KMS-11 (cell line): Measurements from ENCODE around the gene PEX16.

Experiments used
- H2AFZ ChIP-seq: fragments of 200-600 bp; sonication (generic); 2 replicates; pipeline ENCODE4 v1.6.1; 2016; ENCODE audit warnings: antibody characterized with exemption, mixed run types, low read depth
- H3K27ac ChIP-seq: fragments of 200-600 bp; sonication (generic); 2 replicates; pipeline ENCODE4 v1.6.1; 2016; ENCODE audit warnings: mild to moderate bottlenecking, mixed run types
- H3K27me3 ChIP-seq: fragments of 200-600 bp; sonication (generic); 2 replicates; pipeline ENCODE4 v1.6.1; 2017; ENCODE audit warnings: mild to moderate bottlenecking, low read depth, mixed run types, moderate library complexity; ENCODE audit not compliant: insufficient read depth
- H3K36me3 ChIP-seq: fragments of 200-600 bp; sonication (generic); 2 replicates; pipeline ENCODE4 v1.6.1; 2017; ENCODE audit warnings: mild to moderate bottlenecking, mixed run types; ENCODE audit not compliant: insufficient read depth
- H3K4me1 ChIP-seq: fragments of 200-600 bp; sonication (generic); 2 replicates; pipeline ENCODE4 v1.6.1; 2016; ENCODE audit warnings: mild to moderate bottlenecking, low read depth, mixed run types; ENCODE audit not compliant: poor library complexity, severe bottlenecking
- H3K4me2 ChIP-seq: fragments of 200-600 bp; sonication (generic); 2 replicates; pipeline ENCODE4 v1.7.0; 2016; ENCODE audit warnings: mild to moderate bottlenecking, mixed run types
- H3K4me3 ChIP-seq: fragments of 200-600 bp; sonication (generic); IDR thresholded peaks from 2 replicates; pipeline ENCODE4 v1.6.1; 2017; ENCODE audit warnings: low read depth, low read length, mixed read lengths; ENCODE audit not compliant: insufficient read depth
- H3K79me2 ChIP-seq: fragments of 200-600 bp; sonication (generic); 2 replicates; pipeline ENCODE4 v1.6.1; 2016; ENCODE audit warnings: low read depth, mixed run types; ENCODE audit not compliant: insufficient read depth
- H3K9ac ChIP-seq: fragments of 200-600 bp; sonication (generic); 2 replicates; pipeline ENCODE4 v1.6.1; 2016; ENCODE audit warnings: mild to moderate bottlenecking, mixed run types
- H4K20me1 ChIP-seq: fragments of 200-600 bp; sonication (generic); 2 replicates; pipeline ENCODE4 v1.6.1; 2016; ENCODE audit warnings: mild to moderate bottlenecking, mixed run types; ENCODE audit not compliant: insufficient read depth
- CTCF ChIP-seq: fragments of 200-600 bp; sonication (generic); conservative IDR thresholded peaks from 2 replicates; pipeline ENCODE4 v1.6.1; 2017; ENCODE audit warnings: low read depth, mild to moderate bottlenecking, antibody characterized with exemption, low read length, moderate library complexity, mixed read lengths

Gene PEX16

GRCh38 chr11:45880772-45881570, 36.7 kb downstream of the PEX16 start:
- H3K27ac ChIP-seq = no peak overlapping the region
- H3K36me3 ChIP-seq = no peaks in the 10 kb centered on the region
- no peaks in the 10 kb centered on the region for H3K79me2 ChIP-seq
- H4K20me1 ChIP-seq = no peaks in the 10 kb centered on the region
- H2AFZ ChIP-seq = no peak overlapping the region
- H3K4me2 ChIP-seq = no peak overlapping the region
- no peak overlapping the region for H3K9ac ChIP-seq
- peaks cover 2% of the 10 kb centered on the region for H3K4me1 ChIP-seq
- H3K27me3 ChIP-seq = no peaks in the 10 kb centered on the region
- TF ChIP-seq CTCF = no peak
- no peak overlapping the region for H3K4me3 ChIP-seq

- no peaks in the 10 kb centered on the region for H4K20me1 ChIP-seq
- H3K27ac ChIP-seq = no peak overlapping the region
- no peaks in the 10 kb centered on the region for H3K36me3 ChIP-seq
- H3K27me3 ChIP-seq = no peaks in the 10 kb centered on the region
- no peaks in the 10 kb centered on the region for H3K79me2 ChIP-seq
- no peak overlapping the region for H3K9ac ChIP-seq
- no peaks in the 10 kb centered on the region for H3K4me1 ChIP-seq
- no peak overlapping the region for H3K4me2 ChIP-seq
- TF ChIP-seq CTCF = no peak
- H2AFZ ChIP-seq = no peak overlapping the region
- no peak overlapping the region for H3K4me3 ChIP-seq
These were observed 37.6 kb downstream of the PEX16 start for GRCh38 chr11:45879803-45880686.

GRCh38 chr11:45877845-45878244, 39.8 kb downstream of the PEX16 start:
- Histone ChIP-seq H3K4me3 (no peak overlapping the region), H3K9ac (no peak overlapping the region), H3K36me3 (no peaks in the 10 kb centered on the region), H3K79me2 (no peaks in the 10 kb centered on the region), H3K4me1 (no peaks in the 10 kb centered on the region), H3K27ac (no peak overlapping the region), H2AFZ (no peak overlapping the region), H3K4me2 (no peak overlapping the region), H4K20me1 (no peaks in the 10 kb centered on the region), H3K27me3 (no peaks in the 10 kb centered on the region)
- TF ChIP-seq CTCF = no peak

- Histone ChIP-seq H3K4me3 (no peak overlapping the region), H4K20me1 (no peaks in the 10 kb centered on the region), H3K79me2 (no peaks in the 10 kb centered on the region), H3K27me3 (no peaks in the 10 kb centered on the region), H3K27ac (no peak overlapping the region), H2AFZ (no peak overlapping the region), H3K4me2 (no peak overlapping the region), H3K9ac (no peak overlapping the region), H3K36me3 (no peaks in the 10 kb centered on the region), H3K4me1 (no peaks in the 10 kb centered on the region)
- TF ChIP-seq CTCF = no peak
These were observed 40.5 kb downstream of the PEX16 start for GRCh38 chr11:45877221-45877620.
